Gastroesophageal sphincter (tissue), 4 donors: Measurements from ENCODE around the gene EXOC6B. TPM values are rescaled to one million over a fixed set of nuclear protein-coding genes. Genes with fewer than 3 reads are reported as not detected.
"Not testable (repeated sequence)": the region's sequence is repeated elsewhere in the genome, so short reads cannot be mapped to it uniquely, and the experiment has no call there.

Source experiments
- ATAC-seq: fragments of 150-250 bp; one replicate; pipeline ENCODE4 v1.9.1; 2016; ENCODE audit warnings: mild to moderate bottlenecking, moderate library complexity
- H3K27ac ChIP-seq, 4 donors: fragments of 200-600 bp; sonication (generic) in 3 of 4; 1 replicate in 3 of 4; 2 replicates in 1 of 4; pipeline ENCODE4 v1.5.1; 2016 to 2019
- H3K27me3 ChIP-seq: fragments of 200-600 bp; sonication (generic); one replicate; pipeline ENCODE4 v1.5.1; 2019
- H3K36me3 ChIP-seq, 2 donors: fragments of 200-600 bp; sonication (generic); one replicate each; pipeline ENCODE4 v1.5.1; 2019; ENCODE audit warnings: control low read depth in 1 of 2
- H3K4me1 ChIP-seq, 3 donors: fragments of 200-600 bp; sonication (generic); 1 replicate in 2 of 3; 2 replicates in 1 of 3; pipeline ENCODE4 v1.5.1; 2016 to 2019; ENCODE audit warnings: control low read depth in 2 of 3
- H3K4me3 ChIP-seq, 2 donors: fragments of 200-600 bp; sonication (generic); one replicate each; pipeline ENCODE4 v1.5.1; 2019; ENCODE audit warnings: mild to moderate bottlenecking in 1 of 2, moderate library complexity in 1 of 2
- H3K9me3 ChIP-seq, 3 donors: fragments of 200-600 bp; sonication (generic); one replicate each; pipeline ENCODE4 v1.5.1; 2017 to 2019; ENCODE audit warnings: control low read depth in 2 of 3
- EP300 ChIP-seq: sonication (generic); formaldehyde crosslinking; IDR thresholded peaks from one replicate; pipeline ENCODE4 v1.6.1; 2017; ENCODE audit warnings: antibody characterized with exemption, mild to moderate bottlenecking
- POLR2A ChIP-seq, 2 donors: fragments of 450-650 bp; IDR thresholded peaks; one replicate each; pipeline ENCODE4 v1.6.1; 2017; ENCODE audit warnings: antibody characterized with exemption in 2 of 2, mild to moderate bottlenecking in 2 of 2, moderate library complexity in 1 of 2
- POLR2AphosphoS5 ChIP-seq: sonication (generic); formaldehyde crosslinking; IDR thresholded peaks from one replicate; pipeline ENCODE4 v1.6.1; 2017; ENCODE audit warnings: antibody characterized with exemption
- WGBS, 2 donors: methylation state at CpG; one replicate each; pipeline ENCODE4 v1.1.5; 2018; ENCODE audit warnings: low coverage in 1 of 2; 5-methylcytosine and 5-hydroxymethylcytosine counted together
- total RNA-seq, 4 donors: library from RNA; depleted of rRNA; stranded (reverse); fragments of >200 nt; gene quantifications; one replicate each; pipeline ENCODE4 v1.1.0, GENCODE V29; 2016
- TF ChIP-seq, protein P1 (sequence below), 4 experiments: fragments of 200-600 bp in 2 of 4; fragments of 450-650 bp in 2 of 4; sonication (generic) in 1 of 4; IDR thresholded peaks; one replicate each; pipeline ENCODE4 v1.5.1; 2017 to 2019; ENCODE audit warnings: antibody characterized with exemption in 4 of 4, mild to moderate bottlenecking in 2 of 4, moderate library complexity in 2 of 4

Gene EXOC6B
- total RNA-seq, 4 donors from 2014 or later: 35.3 to 47.2 (median 41.2) TPM

DNA sequence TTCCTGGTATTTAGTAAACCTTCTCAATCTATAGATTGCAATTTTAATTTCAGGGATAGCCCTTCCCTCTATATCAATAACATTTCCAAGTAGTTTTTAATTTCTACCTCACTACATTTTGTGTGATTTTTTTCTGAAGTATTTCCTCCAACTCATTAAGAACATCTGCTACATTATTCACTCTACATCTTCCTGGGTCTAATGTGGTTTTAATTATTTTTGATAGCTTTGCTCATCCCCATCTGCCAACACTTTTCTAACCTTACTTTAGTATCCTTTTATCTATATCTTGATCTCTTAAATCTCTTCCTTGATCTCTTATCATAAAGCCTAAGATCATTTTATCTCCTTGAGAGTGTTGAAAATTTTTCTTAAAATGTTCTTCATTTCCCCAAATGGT is 399.8 kb downstream of the EXOC6B start:
- peaks cover 0 to 6% of the 10 kb centered on the region in 2 donors for H3K36me3 ChIP-seq
- no peak overlapping the region for H3K27ac ChIP-seq
- no peak overlapping the region for H3K4me3 ChIP-seq
- ATAC-seq: no peak
- no peaks in the 10 kb centered on the region for H3K27me3 ChIP-seq
- no peaks in the 10 kb centered on the region for H3K4me1 ChIP-seq
- TF ChIP-seq, protein P1, sequence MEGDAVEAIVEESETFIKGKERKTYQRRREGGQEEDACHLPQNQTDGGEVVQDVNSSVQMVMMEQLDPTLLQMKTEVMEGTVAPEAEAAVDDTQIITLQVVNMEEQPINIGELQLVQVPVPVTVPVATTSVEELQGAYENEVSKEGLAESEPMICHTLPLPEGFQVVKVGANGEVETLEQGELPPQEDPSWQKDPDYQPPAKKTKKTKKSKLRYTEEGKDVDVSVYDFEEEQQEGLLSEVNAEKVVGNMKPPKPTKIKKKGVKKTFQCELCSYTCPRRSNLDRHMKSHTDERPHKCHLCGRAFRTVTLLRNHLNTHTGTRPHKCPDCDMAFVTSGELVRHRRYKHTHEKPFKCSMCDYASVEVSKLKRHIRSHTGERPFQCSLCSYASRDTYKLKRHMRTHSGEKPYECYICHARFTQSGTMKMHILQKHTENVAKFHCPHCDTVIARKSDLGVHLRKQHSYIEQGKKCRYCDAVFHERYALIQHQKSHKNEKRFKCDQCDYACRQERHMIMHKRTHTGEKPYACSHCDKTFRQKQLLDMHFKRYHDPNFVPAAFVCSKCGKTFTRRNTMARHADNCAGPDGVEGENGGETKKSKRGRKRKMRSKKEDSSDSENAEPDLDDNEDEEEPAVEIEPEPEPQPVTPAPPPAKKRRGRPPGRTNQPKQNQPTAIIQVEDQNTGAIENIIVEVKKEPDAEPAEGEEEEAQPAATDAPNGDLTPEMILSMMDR (IDR thresholded peaks at IDR 0.05): no peak
- H3K9me3 ChIP-seq: peaks cover 0 to 6% (median 0%) of the 10 kb centered on the region in 3 donors

DNA sequence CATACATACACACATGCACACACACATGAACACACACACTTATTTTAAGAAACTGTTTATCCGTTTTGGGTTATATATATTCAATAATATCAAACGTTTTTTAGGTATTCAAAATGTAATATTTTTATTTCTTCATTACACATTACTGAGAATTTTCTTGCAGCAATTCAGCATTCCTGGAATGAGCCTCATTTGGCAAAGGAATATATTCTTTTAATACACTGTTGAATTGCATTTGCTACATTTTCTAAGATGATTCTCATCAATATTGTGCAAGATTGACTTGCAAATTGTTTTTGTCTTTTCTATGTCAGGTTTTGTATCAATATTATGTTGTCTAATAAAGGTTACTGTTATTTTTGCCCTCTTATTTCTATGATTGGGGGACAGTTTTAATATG is 402.1 kb downstream of the EXOC6B start:
- no peak overlapping the region for H3K27ac ChIP-seq
- no peaks in the 10 kb centered on the region for H3K4me1 ChIP-seq
- whole genome bisulfite sequencing, 2 donors: 51 to 57% methylated on average over 2 of the region's 2 CpGs
- no peak overlapping the region for H3K4me3 ChIP-seq
- H3K27me3 ChIP-seq: no peaks in the 10 kb centered on the region
- peaks cover 0 to 19% (median 0%) of the 10 kb centered on the region in 3 donors for H3K9me3 ChIP-seq
- TF ChIP-seq, protein P1 (IDR thresholded peaks at IDR 0.05): no peak
- TF ChIP-seq POLR2A (IDR thresholded peaks at IDR 0.05) (no peak), EP300 (no peak), POLR2AphosphoS5 (no peak)
- H3K36me3 ChIP-seq: peaks cover 0 to 6% of the 10 kb centered on the region in 2 donors
- ATAC-seq: no peak

DNA sequence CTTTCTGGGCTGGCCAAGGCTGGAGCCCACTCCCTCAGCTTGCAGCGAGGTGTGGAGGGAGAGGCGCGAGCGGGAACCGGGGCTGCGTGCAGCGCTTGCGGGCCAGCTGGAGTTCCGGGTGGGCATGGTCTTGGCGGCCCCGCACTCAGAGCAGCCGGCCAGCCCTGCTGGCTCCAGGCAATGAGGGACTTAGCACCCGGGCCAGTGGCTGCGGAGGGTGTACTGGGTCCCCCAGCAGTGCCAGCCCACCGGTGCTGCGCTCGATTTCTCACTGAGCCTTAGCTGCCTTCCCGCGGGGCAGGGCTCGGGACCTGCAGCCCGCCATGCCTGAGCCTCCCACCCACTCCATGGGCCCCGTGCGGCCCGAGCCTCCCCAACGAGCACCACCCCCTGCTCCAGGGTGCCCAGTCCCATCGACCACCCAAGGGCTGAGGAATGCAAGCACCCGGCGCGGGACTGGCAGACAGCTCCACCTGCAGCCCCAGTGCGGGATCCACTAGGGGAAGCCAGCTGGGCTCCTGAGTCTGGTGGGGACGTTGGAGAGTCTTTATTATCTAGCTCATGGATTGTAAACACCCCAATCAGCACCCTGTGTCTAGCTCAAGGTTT is 404.0 kb downstream of the EXOC6B start:
- not testable (repeated sequence) for H3K27me3 ChIP-seq, H3K27ac ChIP-seq, H3K4me1 ChIP-seq, H3K36me3 ChIP-seq, H3K4me3 ChIP-seq, ATAC-seq
- WGBS, 2 donors: no CpG with 5 or more reads among the region's 31 CpGs
- H3K9me3 ChIP-seq: peaks cover 0 to 19% (median 0%) of the 10 kb centered on the region in 3 donors

DNA sequence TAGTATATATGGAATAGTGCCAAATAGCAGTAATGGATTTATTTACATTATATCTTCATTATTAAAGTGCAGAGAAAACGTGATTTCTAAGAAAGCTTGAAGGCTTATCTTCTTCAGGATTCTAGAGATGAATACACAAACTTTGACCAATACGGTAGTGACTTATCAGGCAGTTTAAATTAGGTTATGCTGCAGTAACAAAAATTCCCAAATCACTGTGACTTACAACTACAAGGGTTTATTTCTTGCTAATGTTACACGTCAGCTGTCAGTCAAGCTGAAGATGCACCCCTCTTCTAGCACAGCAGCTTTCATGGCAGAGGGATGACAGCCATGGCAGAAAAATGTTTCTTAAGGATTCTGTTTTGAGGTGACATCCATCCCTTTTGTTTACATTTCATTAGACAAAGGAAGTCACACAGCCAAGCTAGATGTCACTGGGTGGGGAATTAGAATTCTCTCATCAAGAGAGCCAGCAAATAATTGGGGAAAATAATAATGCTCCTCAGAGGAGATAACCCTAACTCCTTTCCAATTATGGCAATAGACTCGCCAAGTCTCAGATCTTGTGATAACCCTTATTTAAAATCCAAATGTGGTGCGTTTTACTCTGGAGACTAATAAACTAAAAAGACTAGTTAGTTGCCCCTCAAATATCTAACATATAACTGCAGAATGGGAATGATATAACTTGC is 409.9 kb downstream of the EXOC6B start:
- Histone ChIP-seq H3K36me3 (no peaks in the 10 kb centered on the region), H3K4me3 (no peak overlapping the region), H3K9me3 (peaks cover 0 to 13% (median 0%) of the 10 kb centered on the region in 3 donors), H3K27ac (no peak overlapping the region), H3K4me1 (peaks cover 0 to 13% (median 2%) of the 10 kb centered on the region in 3 donors), H3K27me3 (no peaks in the 10 kb centered on the region)
- WGBS, 2 donors: 72 to 89% methylated on average over 4 to 5 of the region's 5 CpGs
- TF ChIP-seq EP300: no peak
- TF ChIP-seq POLR2A (IDR thresholded peaks at IDR 0.05): no peak
- TF ChIP-seq, protein P1 (IDR thresholded peaks at IDR 0.05): no peak
- no peak for TF ChIP-seq POLR2AphosphoS5
- ATAC-seq: no peak

DNA sequence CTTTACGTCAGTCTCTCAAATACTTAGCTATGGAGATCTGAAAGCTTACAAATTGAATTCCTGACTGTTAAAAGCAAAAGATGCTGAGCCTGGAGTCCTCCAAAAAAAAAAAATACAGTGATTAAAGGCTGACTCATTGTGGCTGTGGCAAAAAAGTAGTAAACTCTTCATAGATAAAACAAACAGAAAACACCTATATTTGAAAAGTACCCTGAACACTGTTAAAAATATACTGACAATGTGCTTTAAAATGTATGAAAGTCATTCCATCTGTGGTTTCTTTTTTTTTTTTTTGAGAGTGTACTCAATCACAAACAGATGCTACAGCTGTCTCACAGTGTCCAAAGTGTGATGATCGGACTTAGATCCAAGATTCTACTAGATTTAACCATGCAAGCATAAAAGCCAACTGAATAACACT is 410.6 kb downstream of the EXOC6B start:
- Histone ChIP-seq H3K27me3 (no peaks in the 10 kb centered on the region), H3K4me1 (peaks cover 0 to 13% (median 2%) of the 10 kb centered on the region in 3 donors), H3K9me3 (peaks cover 0 to 7% (median 0%) of the 10 kb centered on the region in 3 donors), H3K4me3 (no peak overlapping the region), H3K36me3 (no peaks in the 10 kb centered on the region), H3K27ac (no peak overlapping the region)
- TF ChIP-seq POLR2A (IDR thresholded peaks at IDR 0.05): no peak
- TF ChIP-seq, protein P1 (IDR thresholded peaks at IDR 0.05): no peak
- 43 to 51% methylated on average over 2 of the region's 2 CpGs for WGBS, 2 donors
- ATAC-seq: no peak
